Naive thymus-derived CD4-positive, alpha-beta T cell (primary cell): ENCODE data around the gene BHLHE23. TPM values are rescaled to one million over a fixed set of nuclear protein-coding genes. Genes with fewer than 3 reads are reported as not detected.
A peak's percentile ranks its signal among the peaks of the same experiment; 100 is the strongest.

ENCODE experiments used
- ATAC-seq: fragments of 150-1000 bp; cut with Tn5 transposase; 2 replicates; pipeline ENCODE4 v1.10.0; 2021; ENCODE audit warnings: mild to moderate bottlenecking, moderate library complexity
- CTCF ChIA-PET: fragments of 350-600 bp; sonication (Branson Sonifier 250); formaldehyde crosslinking; loops from one replicate; lab custom pipeline; 2021; ENCODE audit warnings: antibody characterized with exemption; lab: Charles Lee
- POLR2A ChIA-PET: fragments of 350-600 bp; sonication (Branson Sonifier 250); formaldehyde crosslinking; loops from one replicate; lab custom pipeline; 2021; ENCODE audit warnings: antibody characterized with exemption, inconsistent platforms; lab: Charles Lee
- DNase-seq, 9 donors: peaks; one replicate each; pipeline versions ENCODE4 v3.0.0 to v3.0.0-alpha.2; 2020 to 2022; ENCODE audit warnings: mixed read lengths in 1 of 9
- H3K27ac ChIP-seq: one replicate; pipeline ENCODE4 v1.7.0; 2013; ENCODE audit warnings: mild to moderate bottlenecking, low read depth, low read length, moderate library complexity
- H3K27me3 ChIP-seq, 2 donors: one replicate each; pipeline ENCODE4 v1.7.0; 2013; ENCODE audit warnings: low read length in 2 of 2, mild to moderate bottlenecking in 2 of 2, moderate library complexity in 2 of 2; ENCODE audit not compliant: control insufficient read depth in 2 of 2, insufficient read depth in 2 of 2
- H3K36me3 ChIP-seq, 3 experiments: 1 replicate in 2 of 3; 2 replicates in 1 of 3; pipeline ENCODE4 v1.7.0; 2013; ENCODE audit warnings: low read length in 3 of 3, mild to moderate bottlenecking in 3 of 3, moderate library complexity in 1 of 3; ENCODE audit not compliant: insufficient read depth in 3 of 3, control insufficient read depth in 2 of 3
- H3K4me1 ChIP-seq, 2 donors: one replicate each; pipeline ENCODE4 v1.7.0; 2013; ENCODE audit warnings: low read length in 2 of 2, mild to moderate bottlenecking in 2 of 2, moderate library complexity in 1 of 2; ENCODE audit not compliant: control insufficient read depth in 2 of 2, insufficient read depth in 2 of 2
- H3K4me3 ChIP-seq: 2 replicates; pipeline ENCODE4 v1.7.0; 2013; ENCODE audit warnings: mild to moderate bottlenecking, low read length
- H3K9me3 ChIP-seq, 3 experiments: 1 replicate in 2 of 3; 2 replicates in 1 of 3; pipeline ENCODE4 v1.7.0; 2013; ENCODE audit warnings: low read length in 3 of 3; ENCODE audit not compliant: control insufficient read depth in 2 of 3
- H3K27ac Mint-ChIP-seq, 9 donors: one replicate each; pipeline ENCODE4 v1.8.0; 2020 to 2022; ENCODE audit warnings: mixed read lengths in 9 of 9, mild to moderate bottlenecking in 8 of 9, moderate library complexity in 5 of 9, inconsistent platforms in 2 of 9
- H3K27me3 Mint-ChIP-seq, 5 donors: one replicate each; pipeline ENCODE4 v1.8.0; 2021 to 2022; ENCODE audit warnings: mixed read lengths in 5 of 5, mild to moderate bottlenecking in 1 of 5
- H3K36me3 Mint-ChIP-seq, 5 donors: one replicate each; pipeline ENCODE4 v1.8.0; 2020 to 2022; ENCODE audit warnings: mixed read lengths in 5 of 5, mild to moderate bottlenecking in 3 of 5, inconsistent platforms in 1 of 5
- H3K4me1 Mint-ChIP-seq, 7 donors: one replicate each; pipeline ENCODE4 v1.8.0; 2020 to 2022; ENCODE audit warnings: mixed read lengths in 7 of 7, mild to moderate bottlenecking in 3 of 7, inconsistent platforms in 1 of 7
- H3K4me3 Mint-ChIP-seq, 10 donors: one replicate each; pipeline ENCODE4 v1.8.0; 2020 to 2022; ENCODE audit warnings: mild to moderate bottlenecking in 10 of 10, mixed read lengths in 10 of 10, moderate library complexity in 6 of 10, inconsistent platforms in 2 of 10
- H3K9me3 Mint-ChIP-seq, 11 donors: one replicate each; pipeline ENCODE4 v1.8.0; 2020 to 2022; ENCODE audit warnings: mixed read lengths in 11 of 11, mild to moderate bottlenecking in 4 of 11, inconsistent platforms in 1 of 11, moderate library complexity in 1 of 11
- intact Hi-C, 2 donors: fragments of 100-400 bp; cut with micrococcal nuclease; formaldehyde crosslinking; loops; one replicate each; pipeline ENCODE4 v1.15.1; 2023
- polyA plus RNA-seq, 2 donors: library from polyadenylated mRNA; unstranded; fragments of 300-500 nt; fragmentation: Illumina TruSeq; gene quantifications; one replicate each; pipeline ENCODE4 v1.2.3, GENCODE V29; 2021
- total RNA-seq, 6 experiments: library from RNA in 5 of 6; stranded (reverse) in 5 of 6; gene quantifications; 1 replicate in 5 of 6; 2 replicates in 1 of 6; pipeline ENCODE4 v1.2.3 and lab custom pipeline; 2021 to 2026

The BHLHE23 gene
- total and polyA plus RNA-seq, 7 experiments from 2014 or later = not detected

- peaks cover 20 to 38% (median 25%) of the 10 kb centered on the region in 5 donors for H3K27me3 Mint-ChIP-seq
Measured at GRCh38 chr20:63044204-63044600, 37.4 kb upstream of the BHLHE23 start.

GRCh38 chr20:63043348-63044203, 36.8 kb upstream of the BHLHE23 start:
- no peak overlapping the region for H3K27ac ChIP-seq
- no peak overlapping the region for H3K4me3 ChIP-seq
- ChIA-PET CTCF (no interaction called here), POLR2A (no interaction called here)
- intact Hi-C loops = no loop called here
- Mint-ChIP-seq H3K4me3 (no peak overlapping the region), H3K27ac (no peak overlapping the region), H3K4me1 (peaks cover 0 to 1% (median 0%) of the 10 kb centered on the region in 7 donors), H3K27me3 (peaks cover 20 to 38% (median 26%) of the 10 kb centered on the region in 5 donors), H3K9me3 (peaks cover 0 to 3% (median 0%) of the 10 kb centered on the region in 11 donors), H3K36me3 (no peaks in the 10 kb centered on the region)
- H3K4me1 ChIP-seq = no peaks in the 10 kb centered on the region
- H3K27me3 ChIP-seq = no peaks in the 10 kb centered on the region
- no peaks in the 10 kb centered on the region for H3K36me3 ChIP-seq
- no peaks in the 10 kb centered on the region for H3K9me3 ChIP-seq
- no peak for DNase-seq
- no peak for ATAC-seq

More at GRCh38 chr20:63044204-63044600, 37.4 kb upstream of the BHLHE23 start:
- Histone ChIP-seq H3K36me3 (no peaks in the 10 kb centered on the region), H3K4me1 (no peaks in the 10 kb centered on the region), H3K27ac (no peak overlapping the region), H3K9me3 (no peaks in the 10 kb centered on the region), H3K4me3 (no peak overlapping the region), H3K27me3 (no peaks in the 10 kb centered on the region)
- DNase-seq (no peak), ATAC-seq (no peak)
- H3K9me3 Mint-ChIP-seq = peaks cover 0 to 4% (median 0%) of the 10 kb centered on the region in 11 donors
- H3K4me3 Mint-ChIP-seq = no peak overlapping the region
- ChIA-PET POLR2A (interaction anchor here (1.1 kb wide), 1 partner anchor 11 kb away, joined by 8 read pairs; no protein-coding TSS in a partner anchor), CTCF (no interaction called here)
- no peak overlapping the region for H3K27ac Mint-ChIP-seq
- intact Hi-C loops = no loop called here
- H3K4me1 Mint-ChIP-seq = peaks cover 0 to 1% (median 0%) of the 10 kb centered on the region in 7 donors
- no peaks in the 10 kb centered on the region for H3K36me3 Mint-ChIP-seq

- Histone ChIP-seq H3K36me3 (no peaks in the 10 kb centered on the region), H3K27me3 (no peaks in the 10 kb centered on the region), H3K27ac (no peak overlapping the region), H3K4me1 (no peaks in the 10 kb centered on the region), H3K9me3 (no peaks in the 10 kb centered on the region), H3K4me3 (no peak overlapping the region)
- POLR2A ChIA-PET = no interaction called here
- DNase-seq = no peak
- CTCF ChIA-PET = no interaction called here
- Mint-ChIP-seq H3K4me1 (peaks cover 0 to 1% (median 0%) of the 10 kb centered on the region in 7 donors), H3K4me3 (no peak overlapping the region), H3K36me3 (no peaks in the 10 kb centered on the region), H3K27me3 (peaks cover 20 to 38% (median 26%) of the 10 kb centered on the region in 5 donors), H3K27ac (peak overlapping the region in 2 of 9 donors; percentile 6 to 41), H3K9me3 (peaks cover 0 to 2% (median 0%) of the 10 kb centered on the region in 11 donors)
- intact Hi-C loops = no loop called here
- no peak for ATAC-seq
Measured at GRCh38 chr20:63042448-63043071, 35.8 kb upstream of the BHLHE23 start.

GRCh38 chr20:63041776-63042175, 35.0 kb upstream of the BHLHE23 start:
- H3K27me3 Mint-ChIP-seq = peaks cover 22 to 37% (median 26%) of the 10 kb centered on the region in 5 donors
- H3K36me3 Mint-ChIP-seq = no peaks in the 10 kb centered on the region
- ChIA-PET CTCF (no interaction called here), POLR2A (no interaction called here)
- H3K36me3 ChIP-seq = no peaks in the 10 kb centered on the region
- H3K27ac ChIP-seq = no peak overlapping the region
- H3K4me3 Mint-ChIP-seq = no peak overlapping the region
- no peaks in the 10 kb centered on the region for H3K27me3 ChIP-seq
- H3K4me1 Mint-ChIP-seq = peaks cover 0 to 1% (median 0%) of the 10 kb centered on the region in 7 donors
- H3K4me3 ChIP-seq = no peak overlapping the region
- DNase-seq (no peak), ATAC-seq (no peak)
- H3K9me3 ChIP-seq = no peaks in the 10 kb centered on the region
- intact Hi-C loops = no loop called here
- no peaks in the 10 kb centered on the region for H3K4me1 ChIP-seq
- H3K9me3 Mint-ChIP-seq = peaks cover 0 to 2% (median 0%) of the 10 kb centered on the region in 11 donors
- no peak overlapping the region for H3K27ac Mint-ChIP-seq

GRCh38 chr20:63037669-63038268, 31.0 kb upstream of the BHLHE23 start:
- no peaks in the 10 kb centered on the region for H3K27me3 ChIP-seq
- H3K27ac ChIP-seq = no peak overlapping the region
- CTCF ChIA-PET = no interaction called here
- no peak overlapping the region for H3K27ac Mint-ChIP-seq
- no peak overlapping the region for H3K4me3 Mint-ChIP-seq
- DNase-seq (no peak), ATAC-seq (no peak)
- H3K36me3 ChIP-seq = no peaks in the 10 kb centered on the region
- POLR2A ChIA-PET = no interaction called here
- H3K4me3 ChIP-seq = no peak overlapping the region
- H3K4me1 Mint-ChIP-seq = peaks cover 5 to 12% (median 7%) of the 10 kb centered on the region in 7 donors
- intact Hi-C loops = no loop called here
- H3K9me3 Mint-ChIP-seq = no peaks in the 10 kb centered on the region
- H3K27me3 Mint-ChIP-seq = peaks cover 10 to 37% (median 32%) of the 10 kb centered on the region in 5 donors
- no peaks in the 10 kb centered on the region for H3K4me1 ChIP-seq
- H3K9me3 ChIP-seq = no peaks in the 10 kb centered on the region
- no peaks in the 10 kb centered on the region for H3K36me3 Mint-ChIP-seq

- Histone ChIP-seq H3K4me3 (no peak overlapping the region), H3K36me3 (no peaks in the 10 kb centered on the region), H3K27me3 (no peaks in the 10 kb centered on the region), H3K4me1 (no peaks in the 10 kb centered on the region), H3K9me3 (no peaks in the 10 kb centered on the region), H3K27ac (no peak overlapping the region)
- Mint-ChIP-seq H3K27ac (no peak overlapping the region), H3K9me3 (no peaks in the 10 kb centered on the region), H3K4me3 (no peak overlapping the region), H3K27me3 (peaks cover 0 to 30% (median 23%) of the 10 kb centered on the region in 5 donors), H3K36me3 (no peaks in the 10 kb centered on the region), H3K4me1 (peaks cover 6 to 14% (median 10%) of the 10 kb centered on the region in 7 donors)
- CTCF ChIA-PET = no interaction called here
- intact Hi-C loops = no loop called here
- ATAC-seq (no peak), DNase-seq (no peak)
- POLR2A ChIA-PET = no interaction called here
Measured at GRCh38 chr20:63036291-63036690, 29.5 kb upstream of the BHLHE23 start.
